PFSK-1 (cell line): ENCODE data around the gene ZNF282.

Experiments used
- FOXP2 ChIP-seq: optimal IDR thresholded peaks from 2 replicates; pipeline ENCODE3; 2011; ENCODE audit warnings: borderline replicate concordance, control low read depth, inconsistent platforms; ENCODE audit not compliant: insufficient read depth; ENCODE audit errors: extremely low read length, extremely low read depth
- POLR2AphosphoS5 ChIP-seq: IDR thresholded peaks from 2 replicates; pipeline ENCODE4 v1.6.1; 2012; ENCODE audit warnings: low read depth, mild to moderate bottlenecking, control low read depth, low read length, moderate library complexity
- REST ChIP-seq, 2 experiments: IDR thresholded peaks; 2 replicates each; pipeline versions ENCODE4 v1.6.1 to v1.8.0; 2011 to 2012; ENCODE audit warnings: low read depth in 2 of 2, low read length in 2 of 2, control low read depth in 1 of 2, inconsistent platforms in 1 of 2, mild to moderate bottlenecking in 1 of 2, moderate library complexity in 1 of 2; ENCODE audit not compliant: insufficient read depth in 1 of 2
- SIN3A ChIP-seq: IDR thresholded peaks from 2 replicates; pipeline ENCODE4 v1.6.1; 2012; ENCODE audit warnings: mild to moderate bottlenecking, low read length, moderate library complexity, borderline replicate concordance; ENCODE audit not compliant: insufficient read depth
- TAF1 ChIP-seq: IDR thresholded peaks from 2 replicates; pipeline ENCODE4 v1.6.1; 2012; ENCODE audit warnings: low read length, control low read depth, borderline replicate concordance; ENCODE audit not compliant: insufficient read depth

The ZNF282 gene

DNA sequence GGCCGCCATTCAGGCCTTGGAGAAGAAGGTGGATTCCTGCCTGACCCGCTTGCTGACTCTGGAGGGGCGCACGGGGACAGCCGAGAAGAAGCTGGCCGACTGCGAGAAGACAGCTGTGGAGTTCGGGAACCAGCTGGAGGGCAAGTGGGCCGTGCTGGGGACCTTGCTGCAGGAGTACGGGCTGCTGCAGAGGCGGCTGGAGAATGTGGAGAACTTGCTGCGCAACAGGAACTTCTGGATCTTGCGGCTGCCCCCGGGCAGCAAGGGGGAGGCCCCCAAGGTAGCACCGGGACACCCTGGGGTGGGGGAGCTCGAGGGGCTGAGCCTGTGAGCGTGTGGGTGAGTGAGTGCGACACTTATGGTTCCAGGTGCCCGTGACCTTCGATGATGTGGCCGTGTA, 71.1 kb downstream of the ZNF282 start:
- no peak for TF ChIP-seq POLR2AphosphoS5
- TF ChIP-seq REST (IDR thresholded peaks at IDR 0.05; ENCODE audit: insufficient read depth in 1 of 2, low read depth in 2 of 2, low read length in 2 of 2), result no peak
- no peak for TF ChIP-seq SIN3A
- TF ChIP-seq FOXP2, result no peak
- no peak for TF ChIP-seq TAF1

DNA sequence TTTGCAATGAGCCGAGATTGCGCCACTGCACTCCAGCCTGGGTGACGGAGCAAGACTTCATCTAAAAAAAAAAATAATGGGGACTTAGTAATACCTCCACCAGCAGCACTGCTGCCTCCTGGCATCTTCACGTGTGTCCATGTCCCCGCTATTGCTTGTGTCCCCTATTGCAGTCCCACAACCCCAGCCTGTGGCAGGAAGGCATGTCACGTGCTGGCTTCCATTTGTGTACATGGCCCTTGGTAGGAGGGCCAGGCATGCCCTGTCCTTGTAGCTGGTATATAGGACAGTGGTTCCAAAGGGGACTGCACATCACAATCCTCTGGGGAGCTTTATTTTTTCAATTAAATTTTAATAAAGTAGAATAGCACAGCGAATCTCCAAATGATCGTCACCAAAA, 72.4 kb downstream of the ZNF282 start:
- TF ChIP-seq REST (IDR thresholded peaks at IDR 0.05; ENCODE audit: insufficient read depth in 1 of 2, low read depth in 2 of 2, low read length in 2 of 2) (no peak), SIN3A (no peak), FOXP2 (no peak), TAF1 (no peak), POLR2AphosphoS5 (no peak)
